H1 (cell line): ENCODE data around the gene RRAS2.

ENCODE experiments used
- BRCA1 ChIP-seq: IDR thresholded peaks from 2 replicates; pipeline ENCODE4 v1.6.1; 2012; ENCODE audit warnings: low read depth, low read length, improper control_type of control experiment
- CTCF ChIP-seq, 3 experiments: IDR thresholded peaks; 1 replicate in 2 of 3; 2 replicates in 1 of 3; pipeline versions ENCODE4 v1.5.1 to v1.6.1; 2011; ENCODE audit warnings: low read length in 3 of 3, mild to moderate bottlenecking in 3 of 3, inconsistent platforms in 2 of 3, low read depth in 1 of 3, moderate library complexity in 1 of 3; ENCODE audit not compliant: insufficient read depth in 1 of 3; ENCODE audit errors: control extremely low read depth in 1 of 3
- EP300 ChIP-seq, 2 experiments: IDR thresholded peaks; 1 replicate in 1 of 2; 2 replicates in 1 of 2; pipeline ENCODE4 v1.6.1; 2011 to 2012; ENCODE audit warnings: low read depth in 2 of 2, low read length in 2 of 2, mild to moderate bottlenecking in 2 of 2, borderline replicate concordance in 1 of 2, inconsistent platforms in 1 of 2, moderate library complexity in 1 of 2
- EZH2 ChIP-seq: fragments of 200-600 bp; sonication (generic); IDR thresholded peaks from 2 replicates; pipeline ENCODE4 v1.7.1; 2012; ENCODE audit warnings: low read depth, mild to moderate bottlenecking, moderate library complexity, low read length, inconsistent platforms; ENCODE audit not compliant: severe bottlenecking
- HDAC2 ChIP-seq, 2 experiments: fragments of 300-600 bp in 1 of 2; sonication (generic) in 1 of 2; IDR thresholded peaks; 2 replicates each; pipeline ENCODE4 v1.6.1; 2011 to 2012; ENCODE audit warnings: low read depth in 2 of 2, low read length in 2 of 2, mild to moderate bottlenecking in 2 of 2, moderate library complexity in 2 of 2, borderline replicate concordance in 1 of 2, inconsistent platforms in 1 of 2
- JUN ChIP-seq: IDR thresholded peaks from 2 replicates; pipeline ENCODE4 v1.6.1; 2011; ENCODE audit warnings: low read depth, mild to moderate bottlenecking, improper control_type of control experiment, low read length
- POLR2A ChIP-seq, 2 experiments: IDR thresholded peaks; 1 replicate in 1 of 2; 2 replicates in 1 of 2; pipeline ENCODE4 v1.6.1; 2011; ENCODE audit warnings: low read depth in 2 of 2, low read length in 2 of 2, mild to moderate bottlenecking in 2 of 2; ENCODE audit errors: control extremely low read depth in 1 of 2
- ZNF274 ChIP-seq: IDR thresholded peaks from 2 replicates; pipeline ENCODE4 v1.7.0; 2012; ENCODE audit warnings: low read length, borderline replicate concordance; ENCODE audit errors: extremely low read depth

GRCh38 chr11:14335712-14336111 is 23.3 kb downstream of the RRAS2 start:
- no peak for TF ChIP-seq CTCF (IDR thresholded peaks at IDR 0.05; ENCODE audit: control extremely low read depth in 1 of 3, insufficient read depth in 1 of 3, low read depth in 1 of 3, low read length in 3 of 3)
- TF ChIP-seq EZH2, result no peak
- no peak for TF ChIP-seq BRCA1
- no peak for TF ChIP-seq POLR2A (IDR thresholded peaks at IDR 0.05; ENCODE audit: control extremely low read depth in 1 of 2, low read depth in 2 of 2, low read length in 2 of 2)
- TF ChIP-seq ZNF274, result no peak
- TF ChIP-seq HDAC2 (IDR thresholded peaks at IDR 0.05; ENCODE audit: borderline replicate concordance in 1 of 2, low read depth in 2 of 2, low read length in 2 of 2), result no peak
- TF ChIP-seq EP300 (IDR thresholded peaks at IDR 0.05; ENCODE audit: borderline replicate concordance in 1 of 2, low read depth in 2 of 2, low read length in 2 of 2), result no peak
- TF ChIP-seq JUN, result no peak
